BE2C (cell line): ENCODE measurements around the gene TRIM50.
"Not testable (repeated sequence)": the region's sequence is repeated elsewhere in the genome, so short reads cannot be mapped to it uniquely, and the experiment has no call there.

ENCODE experiments used
- DNase-seq: peaks from one replicate; pipeline ENCODE4 v3.0.0-alpha.2; 2020
- H3K27me3 ChIP-seq: fragments of 250-450 bp; sonication (Bioruptor Pico); 2 replicates; pipeline ENCODE4 v1.5.1; 2020; ENCODE audit warnings: mild to moderate bottlenecking
- H3K36me3 ChIP-seq: fragments of 250-450 bp; sonication (Bioruptor Pico); 2 replicates; pipeline ENCODE4 v1.5.1; 2020; ENCODE audit warnings: mild to moderate bottlenecking
- H3K4me1 ChIP-seq: fragments of 250-450 bp; sonication (Bioruptor Pico); 2 replicates; pipeline ENCODE4 v1.5.1; 2020
- H3K4me3 ChIP-seq: 2 replicates; pipeline ENCODE4 v1.5.1; 2011; ENCODE audit warnings: low read depth, low read length
- H3K9me3 ChIP-seq: fragments of 250-450 bp; sonication (Bioruptor Pico); 2 replicates; pipeline ENCODE4 v1.5.1; 2020
- TF ChIP-seq, protein P1 (sequence below): IDR thresholded peaks from 2 replicates; pipeline ENCODE4 v1.5.1; 2012; ENCODE audit warnings: mild to moderate bottlenecking, low read depth, low read length

The TRIM50 gene

DNA sequence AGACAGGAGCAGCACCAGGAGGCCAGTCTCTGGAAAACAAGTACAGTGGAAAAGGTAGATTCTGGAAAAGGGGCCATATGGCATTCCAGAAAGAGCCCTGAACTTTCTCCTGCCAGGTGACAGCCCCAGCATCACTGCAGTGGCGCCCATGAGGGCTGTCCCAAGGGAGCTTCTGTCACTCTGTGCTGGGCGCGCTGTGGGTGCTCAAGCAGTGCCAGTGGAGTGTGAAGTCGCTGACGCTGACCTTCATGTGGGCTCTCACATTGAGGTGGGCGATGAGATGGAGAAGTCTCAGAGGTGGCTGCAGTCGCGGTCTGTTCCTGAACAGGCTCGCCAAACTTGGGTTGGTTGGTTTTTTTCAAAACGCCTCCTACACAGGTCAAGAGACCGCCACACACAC, 38.2 kb upstream of the TRIM50 start:
- TF ChIP-seq, protein P1, sequence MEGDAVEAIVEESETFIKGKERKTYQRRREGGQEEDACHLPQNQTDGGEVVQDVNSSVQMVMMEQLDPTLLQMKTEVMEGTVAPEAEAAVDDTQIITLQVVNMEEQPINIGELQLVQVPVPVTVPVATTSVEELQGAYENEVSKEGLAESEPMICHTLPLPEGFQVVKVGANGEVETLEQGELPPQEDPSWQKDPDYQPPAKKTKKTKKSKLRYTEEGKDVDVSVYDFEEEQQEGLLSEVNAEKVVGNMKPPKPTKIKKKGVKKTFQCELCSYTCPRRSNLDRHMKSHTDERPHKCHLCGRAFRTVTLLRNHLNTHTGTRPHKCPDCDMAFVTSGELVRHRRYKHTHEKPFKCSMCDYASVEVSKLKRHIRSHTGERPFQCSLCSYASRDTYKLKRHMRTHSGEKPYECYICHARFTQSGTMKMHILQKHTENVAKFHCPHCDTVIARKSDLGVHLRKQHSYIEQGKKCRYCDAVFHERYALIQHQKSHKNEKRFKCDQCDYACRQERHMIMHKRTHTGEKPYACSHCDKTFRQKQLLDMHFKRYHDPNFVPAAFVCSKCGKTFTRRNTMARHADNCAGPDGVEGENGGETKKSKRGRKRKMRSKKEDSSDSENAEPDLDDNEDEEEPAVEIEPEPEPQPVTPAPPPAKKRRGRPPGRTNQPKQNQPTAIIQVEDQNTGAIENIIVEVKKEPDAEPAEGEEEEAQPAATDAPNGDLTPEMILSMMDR = no peak
- Histone ChIP-seq H3K27me3 (no peaks in the 10 kb centered on the region), H3K9me3 (no peaks in the 10 kb centered on the region), H3K4me3 (no peak overlapping the region), H3K36me3 (no peaks in the 10 kb centered on the region), H3K4me1 (no peaks in the 10 kb centered on the region)
- DNase-seq = no peak

DNA sequence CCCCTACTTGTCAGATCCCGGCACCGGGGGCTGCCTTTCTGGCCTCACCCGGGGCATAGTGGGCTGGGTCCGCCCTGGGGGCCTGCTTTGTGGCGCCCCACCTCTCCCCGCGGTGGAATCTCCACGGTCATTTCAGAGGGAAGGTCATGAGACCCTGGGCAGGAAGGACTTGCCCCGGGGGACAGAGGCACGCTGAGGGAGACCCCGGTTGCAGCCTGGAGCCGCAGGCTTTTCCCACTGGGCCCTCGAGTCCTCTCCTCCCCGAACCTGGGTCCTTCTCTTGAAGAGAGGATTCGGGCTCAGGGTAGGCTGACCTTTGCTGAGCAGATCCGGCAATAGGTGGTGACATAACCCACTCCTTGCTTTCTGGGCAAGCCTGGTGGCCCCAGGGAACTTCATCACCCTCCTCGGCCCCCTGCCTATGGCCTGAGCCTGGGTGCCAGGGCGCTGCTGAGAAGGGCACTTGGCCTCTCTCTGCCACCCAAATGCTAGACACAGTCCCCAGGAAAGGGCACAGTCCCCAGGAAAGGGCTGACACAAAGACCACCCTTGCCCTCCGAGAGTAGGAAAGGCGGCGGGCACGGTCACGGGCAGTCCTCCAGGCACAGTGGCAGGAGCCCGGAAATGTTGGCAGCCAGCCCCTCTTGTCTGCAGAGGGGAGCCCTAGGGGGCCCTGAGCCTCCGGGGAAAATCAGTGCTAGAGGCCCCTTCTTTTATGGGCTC, 36.3 kb upstream of the TRIM50 start:
- no peaks in the 10 kb centered on the region for H3K9me3 ChIP-seq
- no peaks in the 10 kb centered on the region for H3K27me3 ChIP-seq
- H3K4me1 ChIP-seq = no peaks in the 10 kb centered on the region
- TF ChIP-seq, protein P1 = no peak
- no peaks in the 10 kb centered on the region for H3K36me3 ChIP-seq
- H3K4me3 ChIP-seq = no peak overlapping the region
- DNase-seq = no peak

DNA sequence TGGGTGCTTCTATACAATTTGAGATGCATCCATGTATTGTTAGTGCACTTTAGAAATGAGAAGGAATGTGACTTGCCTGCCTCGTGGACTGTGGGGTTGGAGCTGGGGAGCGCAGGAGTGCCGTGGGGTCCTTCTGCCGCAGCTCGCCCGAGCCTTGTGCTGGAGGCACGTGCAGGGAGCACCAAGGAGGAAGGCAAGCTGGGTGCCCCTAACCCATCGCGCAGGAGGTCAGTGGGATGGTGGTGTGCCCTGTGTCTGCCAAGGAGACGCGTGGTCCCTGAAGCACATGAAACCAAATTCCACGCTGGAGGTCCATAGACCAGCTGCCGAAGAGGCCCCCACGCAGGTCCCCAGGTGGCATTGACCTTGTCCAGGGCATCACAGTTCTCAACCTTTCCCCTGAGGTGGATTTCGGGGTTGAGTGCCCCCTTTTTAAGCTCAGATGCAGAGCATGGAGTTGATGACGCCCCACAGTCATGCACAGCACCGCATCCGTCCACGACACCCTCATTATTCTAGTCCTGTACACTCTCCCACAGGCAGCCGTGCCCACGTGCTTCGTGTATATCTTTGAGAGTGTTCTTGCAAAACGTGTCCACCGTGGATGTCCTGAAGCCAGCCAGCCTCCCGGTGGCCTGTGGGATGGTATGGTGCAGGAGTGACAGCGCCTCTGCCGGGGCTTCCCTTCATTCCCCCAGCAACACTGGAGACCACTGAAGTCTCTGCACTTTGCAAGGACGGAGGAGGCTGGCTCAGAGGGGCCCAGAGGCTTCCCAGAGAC, 35.5 kb upstream of the TRIM50 start:
- H3K4me1 ChIP-seq = no peaks in the 10 kb centered on the region
- DNase-seq = no peak
- no peak overlapping the region for H3K4me3 ChIP-seq
- no peaks in the 10 kb centered on the region for H3K27me3 ChIP-seq
- no peaks in the 10 kb centered on the region for H3K9me3 ChIP-seq
- H3K36me3 ChIP-seq = no peaks in the 10 kb centered on the region
- TF ChIP-seq, protein P1 = no peak

DNA sequence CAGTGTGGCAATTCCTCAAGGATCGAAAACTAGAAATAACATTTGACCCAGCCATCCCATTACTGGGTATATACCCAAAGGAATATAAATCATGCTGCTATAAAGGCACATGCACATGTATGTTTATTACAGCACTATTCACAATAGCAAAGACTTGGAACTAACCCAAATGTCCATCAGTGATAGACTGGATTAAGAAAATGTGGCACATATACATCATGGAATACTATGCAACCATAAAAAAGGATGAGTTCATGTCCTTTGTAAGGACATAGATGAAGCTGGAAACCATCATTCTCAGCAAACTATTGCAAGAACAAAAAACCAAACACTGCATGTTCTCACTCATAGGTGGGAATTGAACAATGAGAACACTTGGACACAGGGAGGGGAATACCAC, 32.7 kb upstream of the TRIM50 start:
- H3K4me3 ChIP-seq, H3K36me3 ChIP-seq, H3K4me1 ChIP-seq, DNase-seq, H3K27me3 ChIP-seq, H3K9me3 ChIP-seq: not testable (repeated sequence)

DNA sequence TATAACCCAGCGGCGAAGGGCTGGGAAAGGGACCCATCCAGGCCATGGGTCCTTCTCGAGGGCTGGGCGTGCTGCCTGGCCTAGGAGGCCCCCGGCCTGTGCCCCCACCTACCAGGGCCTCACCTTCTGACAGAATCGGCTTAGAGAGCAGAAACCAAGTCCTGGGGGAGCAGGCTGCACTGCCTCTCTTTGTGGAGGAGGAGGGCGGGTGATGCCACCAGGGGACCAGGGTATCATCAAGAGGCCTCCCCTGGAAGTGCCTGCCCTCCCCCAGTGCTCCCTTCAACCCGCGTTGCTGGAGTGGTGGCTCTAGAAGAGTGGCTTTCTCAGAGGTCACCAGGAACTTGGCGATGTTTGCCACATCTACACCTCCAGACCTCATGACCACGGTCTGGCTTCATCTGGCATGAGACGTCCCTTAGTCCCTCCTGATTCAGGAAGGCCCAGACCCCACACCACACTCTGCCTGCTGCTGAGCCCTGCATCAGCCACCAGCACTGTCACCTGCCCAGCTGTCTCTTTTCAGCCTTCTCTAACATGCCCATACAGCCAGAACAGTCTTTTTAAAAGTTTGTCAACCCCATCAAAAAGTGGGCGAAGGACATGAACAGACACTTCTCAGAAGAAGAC, 32.0 kb upstream of the TRIM50 start:
- H3K36me3 ChIP-seq = no peaks in the 10 kb centered on the region
- H3K27me3 ChIP-seq = no peaks in the 10 kb centered on the region
- no peaks in the 10 kb centered on the region for H3K4me1 ChIP-seq
- no peak for DNase-seq
- H3K4me3 ChIP-seq = no peak overlapping the region
- H3K9me3 ChIP-seq = no peaks in the 10 kb centered on the region
- TF ChIP-seq, protein P1 = no peak

DNA sequence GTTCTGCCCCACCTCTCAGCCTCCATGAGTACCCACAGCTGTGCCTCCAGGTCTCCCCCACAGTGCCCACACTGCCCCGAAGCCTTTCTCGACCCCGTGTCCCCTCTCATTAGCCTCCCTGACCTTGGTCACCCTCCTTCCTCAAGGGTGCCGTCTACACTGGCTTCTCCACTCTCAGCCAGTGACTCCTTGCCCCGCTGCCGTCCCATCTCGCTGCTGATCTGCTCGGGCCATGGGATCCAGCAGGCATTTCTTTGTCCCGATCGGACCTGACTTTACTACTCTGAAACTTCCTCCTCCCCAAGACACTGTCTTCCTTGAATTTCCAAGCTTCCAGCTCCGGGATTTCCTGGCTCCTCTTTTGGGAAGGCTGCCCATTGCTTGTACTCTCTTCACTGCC, 31.4 kb upstream of the TRIM50 start:
- H3K27me3 ChIP-seq = no peaks in the 10 kb centered on the region
- no peaks in the 10 kb centered on the region for H3K4me1 ChIP-seq
- H3K9me3 ChIP-seq = no peaks in the 10 kb centered on the region
- TF ChIP-seq, protein P1 = no peak
- no peaks in the 10 kb centered on the region for H3K36me3 ChIP-seq
- H3K4me3 ChIP-seq = no peak overlapping the region
- DNase-seq = no peak
